Osteoblast (primary cell): ENCODE measurements around the gene MED9. TPM values are rescaled to one million over a fixed set of nuclear protein-coding genes. Genes with fewer than 3 reads are reported as not detected.

Source experiments
- DNase-seq: peaks from one replicate; pipeline ENCODE4 v3.0.0; 2011; ENCODE audit warnings: low spot score, mixed read lengths; ENCODE audit not compliant: insufficient read length; ENCODE audit errors: missing footprints
- H2AFZ ChIP-seq: 2 replicates; pipeline ENCODE4 v1.6.0; 2011; ENCODE audit warnings: mild to moderate bottlenecking, low read length
- H3K27ac ChIP-seq: 2 replicates; pipeline ENCODE4 v1.5.1; 2011; ENCODE audit warnings: mild to moderate bottlenecking, low read depth, low read length, moderate library complexity
- H3K27me3 ChIP-seq: 2 replicates; pipeline ENCODE4 v1.6.0; 2012; ENCODE audit warnings: mild to moderate bottlenecking, control low read depth, inconsistent platforms, low read length, moderate library complexity; ENCODE audit not compliant: insufficient read depth
- H3K36me3 ChIP-seq: 2 replicates; pipeline ENCODE4 v1.5.1; 2011; ENCODE audit warnings: mild to moderate bottlenecking, low read length, control low read depth, moderate library complexity; ENCODE audit not compliant: insufficient read depth
- H3K4me1 ChIP-seq: 2 replicates; pipeline ENCODE4 v1.5.1; 2011; ENCODE audit warnings: mild to moderate bottlenecking, low read length, control low read depth, moderate library complexity; ENCODE audit not compliant: insufficient read depth
- H3K4me2 ChIP-seq: 2 replicates; pipeline ENCODE4 v1.6.0; 2011; ENCODE audit warnings: mild to moderate bottlenecking, low read length; ENCODE audit not compliant: insufficient read depth
- H3K4me3 ChIP-seq: fragments of 200-600 bp; sonication (generic); 3 replicates; pipeline ENCODE4 v1.5.1; 2012; ENCODE audit warnings: mild to moderate bottlenecking, low read length, inconsistent platforms; ENCODE audit not compliant: insufficient read depth
- H3K79me2 ChIP-seq: 2 replicates; pipeline ENCODE4 v1.6.0; 2012; ENCODE audit warnings: mild to moderate bottlenecking, low read length, control low read depth, inconsistent platforms; ENCODE audit not compliant: insufficient read depth
- H3K9me3 ChIP-seq: 2 replicates; pipeline ENCODE4 v1.5.1; 2011; ENCODE audit warnings: low read depth, low read length, control low read depth
- H4K20me1 ChIP-seq: 2 replicates; pipeline ENCODE4 v1.6.0; 2012; ENCODE audit warnings: mild to moderate bottlenecking, low read length, control low read depth; ENCODE audit not compliant: insufficient read depth
- CTCF ChIP-seq: IDR thresholded peaks from 2 replicates; pipeline ENCODE4 v1.5.1; 2011; ENCODE audit warnings: mild to moderate bottlenecking, low read depth, low read length, moderate library complexity; ENCODE audit errors: extremely low read depth
- total RNA-seq: library from RNA; depleted of rRNA; stranded (reverse); fragments of >200 nt; gene quantifications from 2 replicates; pipeline ENCODE4 v1.2.3, GENCODE V29; 2012

The MED9 gene
- total RNA-seq, 1 donor: 17.0 TPM

DNA sequence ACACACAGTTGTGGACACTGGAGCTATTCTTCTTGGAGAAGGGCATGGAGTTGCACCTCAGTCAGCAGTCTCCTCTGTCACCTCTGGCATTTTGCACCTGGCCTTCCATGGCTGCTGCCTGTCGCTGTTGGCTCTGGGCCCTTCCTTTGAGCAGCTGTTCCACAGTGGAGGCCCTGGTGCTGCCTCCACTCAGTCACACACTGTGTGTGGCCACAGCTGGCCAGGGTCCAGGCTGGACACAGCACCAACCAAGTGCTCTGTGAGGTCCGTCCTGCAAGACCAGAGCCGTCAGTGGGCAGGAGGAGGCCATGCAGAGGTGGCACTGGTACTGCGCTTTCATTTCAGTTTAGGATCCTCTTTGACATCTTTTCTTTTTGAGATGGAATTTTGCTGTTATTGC lies 21.6 kb upstream of the MED9 start:
- H4K20me1 ChIP-seq: no peaks in the 10 kb centered on the region
- H3K9me3 ChIP-seq: peaks cover 2% of the 10 kb centered on the region
- H3K27ac ChIP-seq: no peak overlapping the region
- no peak overlapping the region for H3K4me3 ChIP-seq
- DNase-seq: no peak
- H2AFZ ChIP-seq: no peak overlapping the region
- H3K27me3 ChIP-seq: peaks cover 12% of the 10 kb centered on the region
- no peaks in the 10 kb centered on the region for H3K36me3 ChIP-seq
- H3K79me2 ChIP-seq: no peaks in the 10 kb centered on the region
- TF ChIP-seq CTCF: no peak
- no peaks in the 10 kb centered on the region for H3K4me1 ChIP-seq
- no peak overlapping the region for H3K4me2 ChIP-seq

DNA sequence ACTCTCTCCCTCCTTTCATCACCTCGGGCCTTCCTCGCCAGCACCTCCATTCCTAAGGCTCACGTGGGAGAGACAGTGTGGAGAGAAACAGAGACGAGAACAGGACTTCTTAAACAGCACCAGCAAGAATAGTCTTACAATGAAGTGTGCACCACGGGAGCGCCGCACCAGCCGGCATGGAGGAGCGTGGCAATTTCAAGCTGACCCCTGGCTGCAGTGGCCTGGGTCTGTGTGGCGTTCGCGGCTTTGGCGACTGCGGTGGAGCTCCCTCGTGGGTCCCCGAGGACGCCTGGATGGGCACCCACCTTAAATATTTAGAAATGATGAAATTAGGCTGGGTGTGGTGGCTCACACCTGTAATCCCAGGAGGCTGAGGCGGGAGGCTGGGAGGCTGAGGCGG lies 20.5 kb upstream of the MED9 start:
- Histone ChIP-seq H3K27me3 (peaks cover 6% of the 10 kb centered on the region), H3K4me3 (no peak overlapping the region), H4K20me1 (no peaks in the 10 kb centered on the region), H3K4me2 (no peak overlapping the region), H3K4me1 (no peaks in the 10 kb centered on the region), H3K9me3 (peaks cover 2% of the 10 kb centered on the region), H3K79me2 (no peaks in the 10 kb centered on the region), H3K27ac (no peak overlapping the region), H2AFZ (no peak overlapping the region), H3K36me3 (no peaks in the 10 kb centered on the region)
- no peak for TF ChIP-seq CTCF
- DNase-seq: no peak

- Histone ChIP-seq H3K4me2 (no peak overlapping the region), H3K4me3 (no peak overlapping the region), H3K27me3 (peaks cover 13% of the 10 kb centered on the region), H4K20me1 (no peaks in the 10 kb centered on the region), H3K79me2 (no peaks in the 10 kb centered on the region), H3K36me3 (no peaks in the 10 kb centered on the region), H3K27ac (no peak overlapping the region), H3K4me1 (no peaks in the 10 kb centered on the region), H2AFZ (no peak overlapping the region), H3K9me3 (peaks cover 2% of the 10 kb centered on the region)
- TF ChIP-seq CTCF: no peak
- no peak for DNase-seq
These were observed 19.1 kb upstream of the MED9 start for GRCh38 chr17:17457680-17458079.

GRCh38 chr17:17460038-17460437 lies 16.8 kb upstream of the MED9 start:
- H3K27me3 ChIP-seq: peaks cover 23% of the 10 kb centered on the region

More at GRCh38 chr17:17460038-17460437, 16.8 kb upstream of the MED9 start:
- Histone ChIP-seq H3K9me3 (peaks cover 2% of the 10 kb centered on the region), H3K4me1 (no peaks in the 10 kb centered on the region), H4K20me1 (no peaks in the 10 kb centered on the region), H2AFZ (no peak overlapping the region), H3K27ac (no peak overlapping the region), H3K79me2 (no peaks in the 10 kb centered on the region), H3K4me3 (no peak overlapping the region), H3K36me3 (no peaks in the 10 kb centered on the region), H3K4me2 (no peak overlapping the region)
- no peak for DNase-seq
- TF ChIP-seq CTCF: no peak
